HG02763 (cell line): ENCODE data around the gene ARID5B.

Experiments
- ATAC-seq: cut with Tn5 transposase; IDR thresholded peaks from one replicate; pipeline ENCODE4 v1.9.1; 2021; ENCODE audit warnings: mild to moderate bottlenecking, moderate library complexity; ENCODE audit not compliant: unreplicated experiment

The ARID5B gene

DNA sequence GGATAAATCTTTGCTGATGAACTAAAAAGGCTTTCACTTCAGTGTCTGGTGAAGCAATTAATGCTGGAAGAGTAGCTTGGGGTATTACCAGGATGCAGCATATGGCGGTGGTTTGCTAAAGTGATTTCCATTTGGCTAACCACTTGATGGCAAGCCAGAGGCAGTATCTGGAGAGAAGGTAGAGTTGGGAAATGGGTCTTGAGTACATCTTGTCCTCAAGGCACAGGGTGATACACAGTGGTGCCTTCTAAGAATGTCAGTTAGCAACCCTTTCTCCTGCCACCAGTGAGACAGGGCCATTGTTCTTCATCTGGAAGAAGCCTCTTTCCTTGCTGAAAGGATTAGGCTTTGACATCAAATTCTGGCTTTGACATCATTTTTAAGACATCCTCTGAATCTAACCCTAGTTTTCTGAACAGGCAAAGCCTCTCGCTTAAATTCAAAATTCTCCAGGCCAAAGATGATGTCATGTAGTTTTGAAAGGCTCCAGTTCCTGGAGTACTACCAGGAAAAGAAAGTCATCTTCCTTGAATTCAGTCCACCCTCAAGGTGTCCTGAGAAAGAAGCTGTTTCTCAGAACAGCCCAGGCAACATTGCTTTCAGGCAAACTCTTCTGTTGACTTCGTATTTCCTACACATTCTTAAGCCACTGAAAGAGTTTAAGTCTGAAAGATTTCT is 162.4 kb downstream of the ARID5B start:
- ATAC-seq, result no peak

DNA sequence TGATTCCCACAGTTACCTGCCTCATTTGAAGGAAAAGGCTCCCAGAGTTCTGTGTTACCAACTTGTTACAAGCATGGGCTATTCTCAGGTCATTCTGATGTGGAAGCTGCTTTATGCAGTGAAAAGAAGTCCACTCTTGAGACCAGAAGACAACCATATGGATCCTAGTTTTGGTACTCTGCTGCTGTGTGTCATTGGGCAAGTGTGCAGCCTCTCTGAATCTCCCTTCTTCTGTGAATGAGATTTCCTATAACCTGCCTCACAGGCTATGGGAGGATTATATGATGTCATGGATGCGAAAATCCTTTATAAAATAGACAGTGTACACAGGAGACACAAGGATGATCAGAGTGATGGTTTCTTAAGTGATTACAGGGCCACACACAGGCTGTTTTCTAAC is 166.1 kb downstream of the ARID5B start:
- ATAC-seq, result no peak

DNA sequence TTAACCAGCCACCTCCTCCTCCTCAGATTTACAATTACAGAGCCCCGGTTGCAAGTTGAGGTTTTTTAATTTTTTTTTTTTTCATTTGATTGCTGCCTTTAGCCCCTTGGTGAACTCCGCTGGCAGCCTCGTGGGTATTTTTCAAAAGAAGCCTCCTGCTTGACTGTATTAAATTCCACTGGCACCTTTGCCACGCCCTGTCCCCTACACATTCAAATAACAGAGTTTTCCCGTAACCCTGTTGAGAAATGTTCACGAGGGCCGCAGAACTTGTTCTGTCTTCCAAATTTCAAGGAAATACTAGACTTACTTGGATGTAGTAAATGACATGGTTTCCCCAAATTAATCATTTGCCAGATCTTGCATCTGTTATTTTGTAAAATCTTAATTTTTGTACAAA is 167.0 kb downstream of the ARID5B start:
- no peak for ATAC-seq

DNA sequence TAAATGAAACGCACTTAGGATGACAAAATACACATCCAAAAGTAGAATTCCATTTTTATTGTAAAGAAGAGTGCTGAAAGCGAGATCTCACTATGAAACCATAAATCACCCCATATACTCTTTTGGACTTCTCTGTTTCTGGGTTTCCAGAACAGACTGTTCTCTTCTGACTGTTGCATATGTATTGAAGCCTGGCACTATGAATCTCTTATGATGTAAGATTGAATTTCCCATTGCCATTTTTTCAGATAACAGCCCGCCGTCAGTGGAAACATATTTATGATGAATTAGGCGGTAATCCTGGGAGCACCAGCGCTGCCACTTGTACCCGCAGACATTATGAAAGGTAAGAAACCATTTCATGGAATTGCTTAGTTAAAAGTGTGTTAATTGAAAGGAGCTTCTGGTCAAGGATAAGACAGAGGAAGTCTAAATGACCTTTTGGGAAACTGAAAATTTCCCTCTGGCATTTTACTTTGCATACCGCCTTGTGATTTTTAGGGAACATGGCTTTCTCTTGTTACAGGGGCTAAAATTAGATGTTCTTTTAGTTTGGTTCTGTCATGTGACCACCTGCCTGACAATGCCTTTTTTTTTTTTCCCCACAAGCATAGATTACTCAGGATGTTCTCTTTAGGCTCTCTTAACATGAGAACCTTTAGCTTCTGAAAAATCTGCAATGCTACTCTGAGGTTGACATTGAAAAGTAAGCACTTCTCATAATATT is 168.1 kb downstream of the ARID5B start:
- ATAC-seq, result no peak

DNA sequence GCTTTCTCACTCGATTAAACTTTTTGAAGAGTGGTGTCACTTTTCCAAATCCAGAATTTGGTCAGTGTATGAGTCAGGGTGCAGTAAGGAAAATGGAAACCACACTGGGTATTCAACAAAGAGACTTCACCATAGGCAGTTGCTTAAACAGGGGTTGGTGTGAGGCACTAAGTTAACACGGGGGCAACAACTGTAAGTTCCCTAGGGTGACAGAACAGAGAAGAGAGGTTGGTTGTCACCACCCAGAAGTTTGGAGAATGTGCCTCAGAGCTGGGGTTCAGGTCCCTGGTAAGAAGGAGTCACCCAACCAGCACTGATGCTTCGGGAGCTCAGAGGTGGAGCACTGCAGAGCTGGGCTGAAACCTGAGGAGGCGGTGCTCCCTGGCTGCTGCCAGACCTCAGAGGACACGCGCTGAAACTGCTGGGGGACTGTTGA is 170.4 kb downstream of the ARID5B start:
- no peak for ATAC-seq

DNA sequence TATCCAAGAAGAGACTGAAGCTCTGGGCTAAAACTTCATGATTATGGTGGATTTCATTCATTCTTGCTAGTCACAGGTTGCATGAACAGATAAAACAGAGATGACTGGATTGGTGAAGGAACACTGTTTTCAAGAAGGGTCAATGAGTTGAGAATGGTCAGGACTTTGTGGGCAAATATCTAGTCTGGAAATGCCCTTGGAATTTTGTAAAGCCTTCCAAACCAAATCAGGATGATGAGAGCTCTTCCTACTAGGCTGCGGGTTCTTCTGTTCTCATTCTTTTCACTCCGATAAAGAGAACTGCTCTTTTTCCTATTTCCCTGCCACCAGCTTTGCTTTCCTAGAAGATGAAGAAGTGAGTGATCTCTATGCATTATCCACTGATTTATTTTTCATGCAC is 171.4 kb downstream of the ARID5B start:
- ATAC-seq, result no peak

DNA sequence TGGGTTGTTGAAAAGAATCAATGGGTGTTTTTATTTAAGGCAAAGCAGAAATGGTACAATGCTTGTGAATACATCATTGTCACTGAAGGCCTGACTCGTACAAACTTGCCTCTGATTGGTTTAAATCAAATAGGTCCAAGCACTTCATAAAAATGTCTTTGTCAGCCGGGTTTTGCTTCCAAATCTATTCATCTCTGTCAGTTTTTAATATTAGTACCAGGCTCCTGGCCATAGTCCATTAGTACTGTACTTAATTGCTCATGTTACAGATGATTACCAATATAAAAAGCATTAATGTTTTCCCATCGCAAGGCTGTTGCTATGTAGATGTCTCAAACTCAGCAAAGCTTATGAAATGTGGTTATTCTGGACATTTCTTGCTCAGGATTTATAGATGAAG is 171.9 kb downstream of the ARID5B start:
- ATAC-seq, result no peak

DNA sequence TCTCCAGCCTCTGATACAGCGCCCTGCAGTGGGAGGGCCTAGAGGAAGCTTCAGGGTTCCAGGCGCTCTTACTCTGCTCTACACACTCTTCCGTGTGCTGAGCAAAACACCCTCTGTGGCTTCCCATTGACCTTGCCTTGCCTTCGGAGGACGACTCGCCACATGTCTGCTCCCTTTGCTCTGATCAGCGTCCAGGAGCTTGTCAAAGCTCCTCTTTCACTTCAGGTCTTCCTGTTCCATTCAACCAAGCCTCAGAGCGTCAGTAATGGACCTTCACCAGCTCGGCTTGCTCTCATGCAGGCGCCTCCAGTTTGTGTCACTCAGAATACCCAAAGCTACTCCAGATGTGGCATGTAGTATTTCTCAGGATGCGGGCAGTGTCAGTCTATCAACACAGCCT is 173.9 kb downstream of the ARID5B start:
- no peak for ATAC-seq

DNA sequence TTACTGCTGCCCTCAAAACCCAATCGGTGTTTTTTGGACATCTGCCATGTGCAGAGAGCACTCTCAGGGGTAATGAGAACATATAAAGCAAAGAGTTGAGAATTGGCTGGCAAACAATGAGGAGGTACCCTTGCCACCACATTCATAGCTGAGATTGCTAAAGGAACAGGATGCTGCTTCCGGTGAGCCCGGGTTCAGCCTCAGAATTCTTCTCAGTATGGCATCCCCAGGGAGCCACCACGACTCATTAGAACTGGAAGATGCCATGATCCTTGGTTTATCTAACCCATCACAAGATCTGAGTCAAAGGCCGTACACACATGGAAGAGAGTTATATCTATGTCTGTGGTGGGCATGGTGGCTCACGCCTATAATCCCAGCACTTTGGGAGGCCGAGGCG is 174.4 kb downstream of the ARID5B start:
- no peak for ATAC-seq

DNA sequence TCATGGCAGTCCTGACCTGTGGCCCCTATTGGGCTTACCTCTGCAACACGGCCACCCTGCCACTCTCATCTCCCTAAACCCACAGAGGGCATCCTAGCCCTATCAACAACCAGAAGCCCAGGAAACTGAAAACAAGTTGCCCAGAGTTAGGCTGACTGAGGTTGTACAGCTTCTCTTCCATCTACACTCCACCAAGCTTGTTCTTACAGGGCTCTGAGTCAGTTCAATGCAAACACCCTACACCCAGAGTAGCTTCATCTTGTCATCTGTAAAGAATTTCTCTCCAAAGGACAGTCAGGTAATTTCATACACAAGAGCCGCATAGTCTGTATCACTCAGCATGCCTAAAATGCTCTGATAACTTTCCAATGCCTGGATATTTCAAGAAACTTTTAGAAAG is 175.4 kb downstream of the ARID5B start:
- no peak for ATAC-seq

DNA sequence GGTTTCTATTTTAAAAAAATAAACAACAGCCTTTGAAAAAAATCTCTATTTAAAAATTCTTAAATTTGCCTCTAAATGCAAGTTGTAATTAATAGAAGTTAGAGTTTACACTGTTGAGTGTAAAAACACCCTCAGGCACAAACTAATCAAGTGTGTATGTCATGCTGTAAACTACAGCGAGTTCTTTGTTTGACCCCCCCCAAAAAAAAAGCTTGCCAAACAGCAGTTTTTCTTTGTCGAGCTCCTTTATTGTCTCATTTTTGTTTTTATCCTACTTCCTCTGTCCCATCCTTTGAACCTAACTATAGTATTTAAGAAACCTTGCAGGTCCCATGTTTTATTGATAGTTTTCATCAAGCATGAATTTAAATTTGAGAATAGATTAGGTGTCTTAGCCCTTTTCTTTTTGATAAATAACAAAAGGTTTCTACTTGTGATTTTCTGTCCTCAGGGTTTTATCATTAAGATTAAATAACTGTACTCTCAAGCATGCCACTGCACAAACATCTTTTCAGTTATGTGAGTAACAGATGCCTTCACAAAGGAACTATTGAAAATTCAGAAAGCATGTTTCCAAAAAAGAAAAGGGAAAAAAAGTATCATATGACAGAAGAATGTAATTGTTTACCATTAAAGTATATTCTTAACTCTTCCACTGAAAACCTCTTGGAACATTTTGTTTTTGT is 176.0 kb downstream of the ARID5B start:
- no peak for ATAC-seq

DNA sequence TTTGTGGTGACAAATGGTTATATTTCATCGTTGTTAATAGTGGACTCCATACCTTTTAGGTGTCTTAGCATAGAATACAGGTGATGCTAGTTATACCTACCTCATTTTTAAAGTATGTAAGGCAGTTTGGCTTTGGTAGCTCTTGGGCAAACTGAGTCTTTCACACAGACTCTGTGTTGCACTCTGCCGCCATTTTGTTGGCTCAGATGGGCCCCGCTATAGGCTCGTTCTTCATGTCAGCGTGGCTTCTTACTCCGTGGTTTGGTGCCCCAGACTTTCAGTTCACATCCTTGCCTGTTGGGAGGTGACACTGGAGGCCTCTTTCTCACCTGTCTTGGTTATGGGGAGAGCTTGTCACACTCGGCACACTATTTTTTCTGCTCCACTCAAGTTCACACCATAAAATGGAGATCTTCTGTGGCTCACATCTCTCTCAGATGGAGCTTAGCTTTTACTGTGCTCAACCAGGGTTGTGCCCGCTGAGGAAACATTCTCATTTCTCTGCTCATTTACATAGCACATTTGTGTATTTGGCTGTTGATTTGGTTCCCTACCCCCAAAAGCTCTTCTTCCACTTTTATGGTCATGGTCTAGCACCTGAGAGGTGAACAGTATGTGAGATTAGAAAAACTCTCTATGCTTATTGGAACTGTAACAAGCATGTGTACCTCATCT is 178.5 kb downstream of the ARID5B start:
- peak; percentile 55 for ATAC-seq

DNA sequence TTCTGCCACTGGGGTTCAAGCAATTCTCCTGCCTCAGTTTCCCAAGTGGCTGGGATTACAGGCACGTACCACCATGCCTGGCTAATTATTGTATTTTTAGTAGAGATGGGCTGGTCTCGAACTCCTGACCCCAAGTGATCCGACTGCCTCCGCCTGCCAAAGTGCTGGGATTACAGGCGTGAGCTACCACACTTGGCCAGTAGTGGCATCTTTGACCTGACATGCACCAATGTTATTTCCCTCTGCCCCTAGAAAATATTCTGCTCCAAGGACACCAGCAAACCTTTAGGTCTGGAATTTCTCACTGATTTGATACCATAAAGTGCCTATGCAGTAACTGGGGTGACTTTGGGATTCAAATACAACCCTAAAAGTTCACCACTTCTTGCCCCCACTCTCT is 179.4 kb downstream of the ARID5B start:
- ATAC-seq, result no peak

DNA sequence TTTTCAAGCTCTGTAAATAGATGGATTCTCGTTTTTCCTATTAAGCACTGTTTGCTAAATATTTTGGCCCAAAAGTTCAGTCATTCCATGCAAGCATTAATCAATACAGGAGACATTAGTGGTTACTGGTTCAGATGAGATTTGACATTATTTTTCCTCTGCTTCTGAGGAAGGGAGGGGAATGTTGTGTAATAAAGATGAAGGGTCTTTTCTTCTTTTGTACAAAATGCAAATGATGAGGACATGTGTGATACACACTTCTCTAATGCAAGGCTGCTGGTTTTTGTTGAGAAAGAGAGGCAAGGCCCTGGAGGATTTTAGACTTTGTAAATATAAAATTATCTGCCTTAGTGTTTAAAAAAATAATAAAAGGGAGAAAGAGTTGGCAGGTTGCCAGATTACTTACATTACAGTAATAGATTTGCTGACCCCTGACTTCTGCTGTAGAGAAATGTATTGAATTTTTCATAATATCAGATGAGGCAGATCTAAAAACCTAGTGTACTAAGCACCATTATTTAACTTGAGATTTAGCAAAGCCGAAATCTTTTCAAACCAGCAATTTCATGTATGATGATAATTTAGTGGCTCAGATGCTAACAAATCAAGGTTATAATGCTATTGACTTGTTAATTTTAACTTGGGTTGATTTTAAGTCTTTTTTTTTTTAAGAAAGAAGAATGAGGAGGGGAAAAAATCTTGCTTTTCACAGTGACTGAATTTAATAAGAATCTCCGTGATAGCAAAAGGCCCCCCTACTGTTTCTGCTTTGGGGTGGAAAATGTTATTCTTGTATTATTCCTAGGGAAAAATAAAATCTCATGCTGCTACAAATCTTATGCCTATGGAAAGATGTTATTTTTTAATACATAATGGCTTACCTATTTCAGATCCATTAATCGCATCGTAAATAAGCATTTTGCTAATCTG is 180.1 kb downstream of the ARID5B start:
- ATAC-seq, result no peak

DNA sequence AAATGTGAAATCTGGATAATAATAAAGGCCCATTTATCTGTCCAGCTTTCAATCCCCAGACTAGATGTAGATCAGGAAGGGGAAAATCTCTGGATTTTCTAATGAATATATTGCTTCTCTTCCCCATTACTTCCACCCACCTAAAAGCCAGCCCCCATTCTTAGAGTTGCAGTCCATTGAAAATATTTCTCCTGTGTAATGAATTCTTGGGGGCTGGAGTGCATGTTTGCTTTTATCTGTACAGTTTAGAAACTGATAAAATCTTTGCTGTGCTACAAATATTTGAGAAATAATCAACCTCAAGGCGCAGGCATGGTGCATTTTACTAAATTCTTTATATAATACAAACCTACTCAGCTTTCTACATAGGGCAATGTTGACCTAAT is 180.8 kb downstream of the ARID5B start:
- ATAC-seq, result no peak

DNA sequence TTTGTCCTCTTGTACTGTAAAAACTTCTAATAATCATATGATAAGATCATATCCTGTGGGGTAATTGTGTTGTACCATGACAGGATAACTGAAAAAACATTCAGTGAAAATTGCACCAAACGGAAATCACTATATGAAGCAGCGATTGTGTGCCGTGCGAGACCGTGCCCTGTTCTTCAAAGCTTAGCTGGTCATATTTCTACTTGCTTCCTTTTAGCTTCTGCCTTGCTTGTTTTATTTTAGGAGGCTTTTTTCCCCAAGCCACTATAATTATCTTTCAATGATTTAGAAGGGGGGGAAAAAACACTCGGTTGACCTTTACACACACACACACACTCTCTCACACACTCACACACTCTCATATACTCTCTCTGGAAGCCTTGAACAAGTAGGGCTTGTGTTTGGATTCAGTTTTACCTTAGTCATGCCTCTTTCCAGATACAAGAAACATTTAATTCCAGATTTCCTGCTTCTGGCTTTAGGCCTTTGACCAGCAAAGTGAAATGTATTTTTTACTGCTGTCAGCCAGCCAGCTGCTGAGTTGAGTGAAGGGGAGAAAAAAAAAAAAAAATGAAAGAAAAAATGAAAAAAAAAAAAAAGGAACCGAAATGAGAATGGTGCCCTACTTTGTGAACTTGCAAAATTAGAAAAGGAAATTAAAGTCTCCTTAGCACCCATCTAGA is 181.4 kb downstream of the ARID5B start:
- ATAC-seq, result no peak

DNA sequence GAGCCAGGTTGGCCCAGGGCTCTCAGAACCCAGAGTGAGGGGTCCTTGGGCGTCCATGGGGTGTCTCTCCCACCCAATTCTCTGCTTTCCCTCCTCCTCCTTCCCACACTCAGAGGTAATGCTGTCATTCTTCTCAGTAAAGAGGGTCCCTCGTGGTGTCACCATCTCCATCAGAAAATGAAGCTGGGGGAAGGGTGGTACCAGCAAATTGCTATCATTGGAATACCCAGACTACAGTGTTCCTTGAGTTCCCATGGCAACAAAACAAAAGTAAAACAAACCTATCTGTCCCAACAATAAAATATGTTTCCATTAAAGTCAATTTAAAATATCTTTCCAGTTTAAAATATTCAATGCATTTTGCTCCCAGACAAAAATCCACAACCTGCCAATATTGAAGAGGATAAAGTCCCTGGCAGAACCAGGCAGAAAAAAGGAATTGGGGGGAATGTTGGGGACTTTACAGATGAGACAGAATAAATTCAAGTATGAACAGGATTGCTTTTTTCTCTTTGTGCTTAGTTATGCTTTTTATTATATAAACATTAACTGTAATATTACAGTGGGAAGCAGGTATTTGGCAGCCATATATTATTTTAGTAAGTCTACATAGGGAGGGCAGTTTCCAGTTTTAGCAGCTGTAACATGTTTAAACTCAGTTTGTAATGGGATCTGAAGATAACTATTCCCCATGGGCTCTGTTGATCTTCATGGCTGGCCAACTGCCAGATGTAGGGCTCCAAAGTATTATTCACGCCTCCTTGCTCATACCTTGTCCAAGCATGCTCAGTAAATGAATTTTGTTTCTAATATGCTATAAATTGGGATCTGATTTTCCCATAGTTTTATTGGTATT is 182.1 kb downstream of the ARID5B start:
- no peak for ATAC-seq

DNA sequence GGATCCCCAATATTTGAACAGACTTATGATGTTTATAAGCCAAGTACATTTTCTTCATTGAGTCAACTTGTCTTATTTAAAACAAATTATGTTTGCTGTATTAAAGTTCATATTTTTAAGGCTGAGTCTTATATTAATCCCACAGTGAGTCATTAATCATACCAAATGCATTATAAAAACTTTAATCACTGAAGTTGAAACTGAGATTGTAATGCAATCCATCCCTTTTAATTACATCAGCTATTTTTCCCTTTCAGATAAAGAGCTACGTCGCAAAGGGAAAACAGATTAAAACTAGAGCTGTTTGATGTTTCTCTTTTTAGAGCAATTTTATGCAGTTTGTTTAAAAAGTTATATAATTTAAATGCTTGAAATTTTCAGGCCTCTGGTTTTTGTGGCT is 183.0 kb downstream of the ARID5B start:
- no peak for ATAC-seq

DNA sequence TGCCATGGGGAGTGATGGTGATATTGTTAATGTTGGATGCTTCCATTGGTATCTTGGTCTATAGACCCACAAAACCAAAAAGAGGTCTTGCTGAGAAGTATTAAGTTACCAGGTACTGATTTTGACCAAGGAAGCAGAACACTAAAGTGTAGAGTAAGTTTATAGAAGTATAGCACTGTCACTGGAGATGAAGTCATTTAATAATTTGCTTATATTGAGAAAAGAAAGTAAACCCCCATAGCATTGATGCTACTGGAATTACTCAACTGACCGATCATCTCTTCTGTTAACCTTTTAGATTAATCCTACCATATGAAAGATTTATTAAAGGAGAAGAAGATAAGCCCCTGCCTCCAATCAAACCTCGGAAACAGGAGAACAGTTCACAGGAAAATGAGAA is 183.9 kb downstream of the ARID5B start:
- no peak for ATAC-seq
